ENCODE results near the gene FST. TPM values are rescaled to one million over a fixed set of nuclear protein-coding genes. Genes with fewer than 3 reads are reported as not detected.

The FST gene
- total RNA-seq, 1 experiment from 2014 or later = not detected

- Histone ChIP-seq H3K36me3 (ENCODE audit: insufficient read depth, low read length, poor library complexity, severe bottlenecking) (no peaks in the 10 kb centered on the region), H3K4me1 (ENCODE audit: insufficient read depth, low read length, poor library complexity, severe bottlenecking) (no peaks in the 10 kb centered on the region), H3K4me3 (ENCODE audit: low read depth, low read length, poor library complexity, severe bottlenecking) (no peak overlapping the region), H3K27me3 (replicated peaks; ENCODE audit: insufficient read depth, low read depth, low read length, poor library complexity) (peaks cover 11% of the 10 kb centered on the region), H3K9me3 (ENCODE audit: low read depth, low read length, poor library complexity, severe bottlenecking) (no peaks in the 10 kb centered on the region), H3K27ac (ENCODE audit: low read depth, low read length, poor library complexity, severe bottlenecking) (no peak overlapping the region)
- POLR2A ChIA-PET (ENCODE audit: low non-redundant PET) = no interaction called here
- CTCF ChIA-PET = interaction anchor here (0.6 kb wide), 1 partner anchor 311 kb away, joined by 3 read pairs; no protein-coding TSS in a partner anchor
- BruUV-seq (replicated peaks) = no TSS peak
- intact Hi-C loops (cut with micrococcal nuclease; ENCODE audit: unreplicated experiment) = no loop called here
- DNase-seq (ENCODE audit: low spot score) = peak; percentile 64
- TF ChIP-seq CTCF (conservative IDR thresholded peaks at IDR 0.05; ENCODE audit: low read depth, low read length) (no peak), EZH2 (IDR thresholded peaks at IDR 0.05; ENCODE audit: borderline replicate concordance, low read depth, low read length, poor library complexity, severe bottlenecking) (no peak)
Observed at GRCh38 chr5:53472720-53473510, 7.5 kb upstream of the FST start.

DNA sequence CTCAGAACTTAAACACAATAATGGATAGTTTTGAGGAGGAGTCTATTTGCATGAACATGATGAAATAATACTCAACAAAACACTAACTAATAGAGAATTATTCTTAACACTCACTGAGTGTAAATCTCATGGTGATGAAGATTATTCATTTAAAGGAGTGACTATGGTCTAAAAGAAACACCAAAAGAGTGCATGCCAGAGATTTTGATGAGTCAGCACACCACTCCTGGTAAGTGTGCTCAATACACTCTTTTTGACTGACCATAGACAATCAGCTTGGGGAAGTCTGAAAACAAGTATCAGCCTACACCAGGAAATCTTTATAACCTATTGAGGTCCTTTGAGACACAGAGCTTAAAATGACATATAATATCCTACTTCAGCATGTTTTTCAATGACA is 6.8 kb upstream of the FST start:
- H3K4me1 ChIP-seq (ENCODE audit: insufficient read depth, low read length, poor library complexity, severe bottlenecking) = no peaks in the 10 kb centered on the region
- no peak for DNase-seq (ENCODE audit: low spot score)
- H3K4me3 ChIP-seq (ENCODE audit: low read depth, low read length, poor library complexity, severe bottlenecking) = no peak overlapping the region
- H3K27ac ChIP-seq (ENCODE audit: low read depth, low read length, poor library complexity, severe bottlenecking) = no peak overlapping the region
- no TSS peak for BruUV-seq (replicated peaks)
- H3K9me3 ChIP-seq (ENCODE audit: low read depth, low read length, poor library complexity, severe bottlenecking) = no peaks in the 10 kb centered on the region
- TF ChIP-seq EZH2 (IDR thresholded peaks at IDR 0.05; ENCODE audit: borderline replicate concordance, low read depth, low read length, poor library complexity, severe bottlenecking) = no peak
- no peak for TF ChIP-seq CTCF (conservative IDR thresholded peaks at IDR 0.05; ENCODE audit: low read depth, low read length)
- ChIA-PET CTCF (no interaction called here), POLR2A (ENCODE audit: low non-redundant PET) (no interaction called here)
- peaks cover 17% of the 10 kb centered on the region for H3K27me3 ChIP-seq (replicated peaks; ENCODE audit: insufficient read depth, low read depth, low read length, poor library complexity)
- no peaks in the 10 kb centered on the region for H3K36me3 ChIP-seq (ENCODE audit: insufficient read depth, low read length, poor library complexity, severe bottlenecking)
- intact Hi-C loops (cut with micrococcal nuclease; ENCODE audit: unreplicated experiment) = no loop called here

DNA sequence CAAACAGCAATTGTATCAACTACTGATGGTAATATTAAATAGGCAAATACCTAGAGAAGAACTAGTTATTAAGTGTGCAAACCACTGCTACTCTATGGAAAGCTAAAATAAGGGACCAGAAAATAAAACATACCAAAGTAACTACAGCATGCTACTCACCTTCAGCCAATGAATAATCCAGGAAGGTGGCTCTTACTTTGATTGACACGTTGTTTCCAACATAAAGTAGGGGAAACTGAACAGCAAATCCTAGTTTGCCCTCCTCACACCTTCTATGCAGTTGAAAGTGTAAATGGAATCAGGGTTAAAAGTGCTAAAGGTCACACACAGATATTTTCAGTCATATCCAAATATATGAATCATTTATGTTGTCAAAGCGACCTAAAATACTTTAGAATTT is 5.1 kb upstream of the FST start:
- H3K27me3 ChIP-seq (replicated peaks; ENCODE audit: insufficient read depth, low read depth, low read length, poor library complexity) = peaks cover 25% of the 10 kb centered on the region
- intact Hi-C loops (cut with micrococcal nuclease; ENCODE audit: unreplicated experiment) = loop anchor here (5.0 kb wide), 2 partner anchors 517 to 742 kb away; no protein-coding TSS in a partner anchor
- BruUV-seq (replicated peaks) = no TSS peak
- no peak overlapping the region for H3K4me3 ChIP-seq (ENCODE audit: low read depth, low read length, poor library complexity, severe bottlenecking)
- POLR2A ChIA-PET (ENCODE audit: low non-redundant PET) = no interaction called here
- no peak for DNase-seq (ENCODE audit: low spot score)
- no peaks in the 10 kb centered on the region for H3K9me3 ChIP-seq (ENCODE audit: low read depth, low read length, poor library complexity, severe bottlenecking)
- CTCF ChIA-PET = interaction anchor here (0.6 kb wide), 1 partner anchor 581 kb away, joined by 4 read pairs; no protein-coding TSS in a partner anchor
- no peaks in the 10 kb centered on the region for H3K4me1 ChIP-seq (ENCODE audit: insufficient read depth, low read length, poor library complexity, severe bottlenecking)
- no peaks in the 10 kb centered on the region for H3K36me3 ChIP-seq (ENCODE audit: insufficient read depth, low read length, poor library complexity, severe bottlenecking)
- no peak overlapping the region for H3K27ac ChIP-seq (ENCODE audit: low read depth, low read length, poor library complexity, severe bottlenecking)
- TF ChIP-seq CTCF (conservative IDR thresholded peaks at IDR 0.05; ENCODE audit: low read depth, low read length) (no peak), EZH2 (IDR thresholded peaks at IDR 0.05; ENCODE audit: borderline replicate concordance, low read depth, low read length, poor library complexity, severe bottlenecking) (no peak)

Data from A673 (cell line).